AG10803 (cell line): ENCODE results near the gene UCHL5.

Source experiments
- DNase-seq: peaks from one replicate; pipeline ENCODE4 v3.0.0; 2010; ENCODE audit warnings: low read depth
- H3K4me3 ChIP-seq: 2 replicates; pipeline ENCODE4 v1.5.1; 2011; ENCODE audit warnings: mild to moderate bottlenecking, low read length, control low read depth
- CTCF ChIP-seq: conservative IDR thresholded peaks from 2 replicates; pipeline ENCODE4 v1.5.1; 2011; ENCODE audit warnings: mild to moderate bottlenecking, low read length, control low read depth, inconsistent platforms

Gene UCHL5

GRCh38 chr1:193102662-193103061 is 43.5 kb upstream of the UCHL5 start:
- DNase-seq, result no peak

GRCh38 chr1:193094112-193094511 is 35.0 kb upstream of the UCHL5 start:
- no peak overlapping the region for H3K4me3 ChIP-seq
- no peak for DNase-seq
- no peak for TF ChIP-seq CTCF

More at GRCh38 chr1:193102662-193103061, 43.5 kb upstream of the UCHL5 start:
- H3K4me3 ChIP-seq, result no peak overlapping the region
- no peak for TF ChIP-seq CTCF

- no peak for DNase-seq
- no peak for TF ChIP-seq CTCF
- H3K4me3 ChIP-seq, result no peak overlapping the region
Observed at GRCh38 chr1:193090865-193091264, 31.7 kb upstream of the UCHL5 start.

- no peak for TF ChIP-seq CTCF
- H3K4me3 ChIP-seq, result no peak overlapping the region
- DNase-seq, result no peak
Observed at GRCh38 chr1:193087893-193088292, 28.7 kb upstream of the UCHL5 start.

- no peak for DNase-seq
- no peak for TF ChIP-seq CTCF
- H3K4me3 ChIP-seq, result no peak overlapping the region
Observed at GRCh38 chr1:193086342-193086741, 27.2 kb upstream of the UCHL5 start.

- TF ChIP-seq CTCF, result no peak
- H3K4me3 ChIP-seq, result no peak overlapping the region
- DNase-seq, result no peak
Observed at GRCh38 chr1:193085263-193085662, 26.1 kb upstream of the UCHL5 start.

GRCh38 chr1:193083365-193084088 is 24.4 kb upstream of the UCHL5 start:
- H3K4me3 ChIP-seq, result no peak overlapping the region
- no peak for DNase-seq
- TF ChIP-seq CTCF, result no peak
